ENCODE measurements around the gene ACCSL.

The ACCSL gene

GRCh38 chr11:44006917-44007361 is 40.8 kb upstream of the ACCSL start:
- H3K36me3 ChIP-seq (replicated peaks in 1 of 2; ENCODE audit: control insufficient read depth in 2 of 2, insufficient read depth in 2 of 2, low read length in 2 of 2): no peaks in the 10 kb centered on the region
- no peak for DNase-seq (ENCODE audit: low spot score)
- no peak overlapping the region for H3K14ac ChIP-seq (ENCODE audit: low read length)
- no peak overlapping the region for H4K8ac ChIP-seq (ENCODE audit: low read depth, low read length)
- peak overlapping the region; percentile 71 for H2AK5ac ChIP-seq (ENCODE audit: low read depth, low read length)
- no peaks in the 10 kb centered on the region for H3K79me1 ChIP-seq (ENCODE audit: low read depth, low read length)
- no peak overlapping the region for H3K4ac ChIP-seq (ENCODE audit: low read length)
- H3K9ac ChIP-seq (ENCODE audit: low read depth, low read length, poor library complexity): no peak overlapping the region
- H2BK5ac ChIP-seq (ENCODE audit: low read length): no peak overlapping the region
- H4K91ac ChIP-seq (ENCODE audit: low read depth, low read length, poor library complexity): no peak overlapping the region
- H3K18ac ChIP-seq (ENCODE audit: low read length): peak overlapping the region; percentile 25
- H3K27me3 ChIP-seq (ENCODE audit: control insufficient read depth in 3 of 3, insufficient read depth in 3 of 3, low read depth in 1 of 3, low read length in 3 of 3): peaks cover 0 to 28% (median 0%) of the 10 kb centered on the region in 3 experiments
- no peak overlapping the region for H3K23ac ChIP-seq (ENCODE audit: low read depth, low read length, poor library complexity)
- H2BK12ac ChIP-seq (ENCODE audit: low read length): no peak overlapping the region
- H3K27ac ChIP-seq (replicated peaks; ENCODE audit: low read length): no peak overlapping the region
- no peak overlapping the region for H3K4me3 ChIP-seq (ENCODE audit: low read length in 2 of 2)
- peaks cover 11 to 18% of the 10 kb centered on the region in 2 donors for H3K4me1 ChIP-seq (ENCODE audit: control insufficient read depth in 2 of 2, insufficient read depth in 1 of 2, low read depth in 1 of 2, low read length in 2 of 2)
- H3K9me3 ChIP-seq (replicated peaks in 1 of 2; ENCODE audit: control insufficient read depth in 2 of 2, insufficient read depth in 1 of 2, low read depth in 1 of 2, low read length in 2 of 2): no peaks in the 10 kb centered on the region
- H2AFZ ChIP-seq (ENCODE audit: low read length): no peak overlapping the region
- WGBS, 2 donors (ENCODE audit: extremely low coverage in 2 of 2, insufficient read length in 2 of 2, insufficient replicate concordance in 1 of 2): no CpG with 5 or more reads among the region's 11 CpGs
- H3K4me2 ChIP-seq (ENCODE audit: insufficient read depth, low read length, poor library complexity, severe bottlenecking): no peak overlapping the region
- peak overlapping the region; percentile 35 for H2BK120ac ChIP-seq (ENCODE audit: low read depth, low read length)
- H2BK15ac ChIP-seq (ENCODE audit: low read length): peak overlapping the region; percentile 60

GRCh38 chr11:44007481-44008087 is 40.2 kb upstream of the ACCSL start:
- Histone ChIP-seq H3K9me3 (replicated peaks in 1 of 2; ENCODE audit: control insufficient read depth in 2 of 2, insufficient read depth in 1 of 2, low read depth in 1 of 2, low read length in 2 of 2) (no peaks in the 10 kb centered on the region), H4K91ac (ENCODE audit: low read depth, low read length, poor library complexity) (no peak overlapping the region), H3K9ac (ENCODE audit: low read depth, low read length, poor library complexity) (no peak overlapping the region), H2AFZ (ENCODE audit: low read length) (no peak overlapping the region), H2BK120ac (ENCODE audit: low read depth, low read length) (peak overlapping the region; percentile 35), H3K79me1 (ENCODE audit: low read depth, low read length) (no peaks in the 10 kb centered on the region), H2BK5ac (ENCODE audit: low read length) (no peak overlapping the region), H2AK5ac (ENCODE audit: low read depth, low read length) (peak overlapping the region; percentile 71), H3K4ac (ENCODE audit: low read length) (no peak overlapping the region), H3K18ac (ENCODE audit: low read length) (peak overlapping the region; percentile 53), H3K27ac (replicated peaks; ENCODE audit: low read length) (no peak overlapping the region), H3K36me3 (replicated peaks in 1 of 2; ENCODE audit: control insufficient read depth in 2 of 2, insufficient read depth in 2 of 2, low read length in 2 of 2) (no peaks in the 10 kb centered on the region), H3K4me2 (ENCODE audit: insufficient read depth, low read length, poor library complexity, severe bottlenecking) (no peak overlapping the region), H3K14ac (ENCODE audit: low read length) (no peak overlapping the region), H3K4me1 (ENCODE audit: control insufficient read depth in 2 of 2, insufficient read depth in 1 of 2, low read depth in 1 of 2, low read length in 2 of 2) (peaks cover 11 to 17% of the 10 kb centered on the region in 2 donors), H3K27me3 (ENCODE audit: control insufficient read depth in 3 of 3, insufficient read depth in 3 of 3, low read depth in 1 of 3, low read length in 3 of 3) (peaks cover 0 to 28% (median 0%) of the 10 kb centered on the region in 3 experiments), H4K8ac (ENCODE audit: low read depth, low read length) (no peak overlapping the region), H2BK12ac (ENCODE audit: low read length) (no peak overlapping the region), H2BK15ac (ENCODE audit: low read length) (peak overlapping the region; percentile 74), H3K4me3 (ENCODE audit: low read length in 2 of 2) (no peak overlapping the region), H3K23ac (ENCODE audit: low read depth, low read length, poor library complexity) (no peak overlapping the region)
- DNase-seq (ENCODE audit: low spot score): no peak
- no CpG with 5 or more reads among the region's 5 CpGs for WGBS, 2 donors (ENCODE audit: extremely low coverage in 2 of 2, insufficient read length in 2 of 2, insufficient replicate concordance in 1 of 2)

- Histone ChIP-seq H2AFZ (ENCODE audit: low read length) (no peak overlapping the region), H3K4me2 (ENCODE audit: insufficient read depth, low read length, poor library complexity, severe bottlenecking) (no peak overlapping the region), H2BK120ac (ENCODE audit: low read depth, low read length) (peak overlapping the region; percentile 20), H2AK5ac (ENCODE audit: low read depth, low read length) (peak overlapping the region; percentile 71), H3K4ac (ENCODE audit: low read length) (no peak overlapping the region), H4K91ac (ENCODE audit: low read depth, low read length, poor library complexity) (no peak overlapping the region), H3K18ac (ENCODE audit: low read length) (peak overlapping the region; percentile 27), H2BK12ac (ENCODE audit: low read length) (no peak overlapping the region), H3K14ac (ENCODE audit: low read length) (no peak overlapping the region), H3K23ac (ENCODE audit: low read depth, low read length, poor library complexity) (no peak overlapping the region), H2BK5ac (ENCODE audit: low read length) (no peak overlapping the region), H3K4me3 (ENCODE audit: low read length in 2 of 2) (no peak overlapping the region), H3K9ac (ENCODE audit: low read depth, low read length, poor library complexity) (no peak overlapping the region), H3K9me3 (replicated peaks in 1 of 2; ENCODE audit: control insufficient read depth in 2 of 2, insufficient read depth in 1 of 2, low read depth in 1 of 2, low read length in 2 of 2) (no peaks in the 10 kb centered on the region), H3K36me3 (replicated peaks in 1 of 2; ENCODE audit: control insufficient read depth in 2 of 2, insufficient read depth in 2 of 2, low read length in 2 of 2) (no peaks in the 10 kb centered on the region), H3K27ac (replicated peaks; ENCODE audit: low read length) (no peak overlapping the region), H2BK15ac (ENCODE audit: low read length) (peak overlapping the region; percentile 74), H3K79me1 (ENCODE audit: low read depth, low read length) (no peaks in the 10 kb centered on the region), H3K4me1 (ENCODE audit: control insufficient read depth in 2 of 2, insufficient read depth in 1 of 2, low read depth in 1 of 2, low read length in 2 of 2) (peaks cover 11 to 17% of the 10 kb centered on the region in 2 donors), H4K8ac (ENCODE audit: low read depth, low read length) (no peak overlapping the region), H3K27me3 (ENCODE audit: control insufficient read depth in 3 of 3, insufficient read depth in 3 of 3, low read depth in 1 of 3, low read length in 3 of 3) (peaks cover 0 to 29% (median 0%) of the 10 kb centered on the region in 3 experiments)
- no CpG with 5 or more reads among the region's 5 CpGs for WGBS, 2 donors (ENCODE audit: extremely low coverage in 2 of 2, insufficient read length in 2 of 2, insufficient replicate concordance in 1 of 2)
- DNase-seq (ENCODE audit: low spot score): no peak
Observed at GRCh38 chr11:44008088-44008501, 39.7 kb upstream of the ACCSL start.

DNA sequence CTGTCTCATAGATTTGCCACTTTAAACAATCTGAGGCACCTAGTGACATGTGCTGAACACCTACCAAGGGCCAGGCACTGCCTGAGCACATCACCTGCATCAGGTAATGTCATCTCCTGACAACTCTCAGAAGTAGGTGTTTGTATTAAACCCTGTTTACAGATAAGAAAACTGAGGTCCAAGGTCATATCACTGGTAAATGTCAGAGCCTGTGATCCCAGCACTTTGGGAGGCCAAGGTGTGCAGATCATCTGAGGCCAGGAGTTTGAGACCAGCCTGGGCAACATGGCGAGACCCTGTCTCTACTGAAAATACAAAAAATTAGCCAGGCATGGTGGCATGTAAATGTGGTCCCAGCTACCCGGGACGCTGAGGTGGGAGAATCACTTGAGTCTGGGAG is 39.1 kb upstream of the ACCSL start:
- Histone ChIP-seq H3K14ac (ENCODE audit: low read length) (no peak overlapping the region), H3K23ac (ENCODE audit: low read depth, low read length, poor library complexity) (no peak overlapping the region), H2AK5ac (ENCODE audit: low read depth, low read length) (no peak overlapping the region), H3K4me3 (ENCODE audit: low read length in 2 of 2) (no peak overlapping the region), H2AFZ (ENCODE audit: low read length) (no peak overlapping the region), H3K4me2 (ENCODE audit: insufficient read depth, low read length, poor library complexity, severe bottlenecking) (no peak overlapping the region), H2BK15ac (ENCODE audit: low read length) (no peak overlapping the region), H3K9ac (ENCODE audit: low read depth, low read length, poor library complexity) (no peak overlapping the region), H3K79me1 (ENCODE audit: low read depth, low read length) (no peaks in the 10 kb centered on the region), H2BK12ac (ENCODE audit: low read length) (no peak overlapping the region), H3K9me3 (replicated peaks in 1 of 2; ENCODE audit: control insufficient read depth in 2 of 2, insufficient read depth in 1 of 2, low read depth in 1 of 2, low read length in 2 of 2) (no peaks in the 10 kb centered on the region), H3K36me3 (replicated peaks in 1 of 2; ENCODE audit: control insufficient read depth in 2 of 2, insufficient read depth in 2 of 2, low read length in 2 of 2) (no peaks in the 10 kb centered on the region), H2BK120ac (ENCODE audit: low read depth, low read length) (no peak overlapping the region), H3K27me3 (ENCODE audit: control insufficient read depth in 3 of 3, insufficient read depth in 3 of 3, low read depth in 1 of 3, low read length in 3 of 3) (peaks cover 0 to 27% (median 0%) of the 10 kb centered on the region in 3 experiments), H4K91ac (ENCODE audit: low read depth, low read length, poor library complexity) (no peak overlapping the region), H4K8ac (ENCODE audit: low read depth, low read length) (no peak overlapping the region), H3K18ac (ENCODE audit: low read length) (no peak overlapping the region), H3K27ac (replicated peaks; ENCODE audit: low read length) (no peak overlapping the region), H3K4ac (ENCODE audit: low read length) (no peak overlapping the region), H2BK5ac (ENCODE audit: low read length) (no peak overlapping the region), H3K4me1 (ENCODE audit: control insufficient read depth in 2 of 2, insufficient read depth in 1 of 2, low read depth in 1 of 2, low read length in 2 of 2) (peaks cover 11 to 17% of the 10 kb centered on the region in 2 donors)
- no peak for DNase-seq (ENCODE audit: low spot score)
- no CpG with 5 or more reads among the region's 3 CpGs for WGBS, 2 donors (ENCODE audit: extremely low coverage in 2 of 2, insufficient read length in 2 of 2, insufficient replicate concordance in 1 of 2)
